ENCODE data around the gene KCNH4.

KCNH4 gene

GRCh38 chr17:42174126-42174783 lies 6.7 kb downstream of the KCNH4 start:
- no peak for TF ChIP-seq CTCF (IDR thresholded peaks at IDR 0.05; ENCODE audit: low read depth, low read length, missing control alignments)
- DNase-seq (ENCODE audit: extremely low read depth, low read depth): no peak
- no peak overlapping the region for H3K4me3 ChIP-seq (replicated peaks; ENCODE audit: low read depth, low read length)

- no peak overlapping the region for H3K4me3 ChIP-seq (replicated peaks; ENCODE audit: low read depth, low read length)
- no peak for DNase-seq (ENCODE audit: extremely low read depth, low read depth)
- TF ChIP-seq CTCF (IDR thresholded peaks at IDR 0.05; ENCODE audit: low read depth, low read length, missing control alignments): no peak
Observed at GRCh38 chr17:42171831-42172230, 9.1 kb downstream of the KCNH4 start.

- H3K4me3 ChIP-seq (replicated peaks; ENCODE audit: low read depth, low read length): no peak overlapping the region
- no peak for TF ChIP-seq CTCF (IDR thresholded peaks at IDR 0.05; ENCODE audit: low read depth, low read length, missing control alignments)
- no peak for DNase-seq (ENCODE audit: extremely low read depth, low read depth)
Observed at GRCh38 chr17:42169351-42169750, 11.6 kb downstream of the KCNH4 start.

GRCh38 chr17:42167807-42168206 lies 13.1 kb downstream of the KCNH4 start:
- TF ChIP-seq CTCF (IDR thresholded peaks at IDR 0.05; ENCODE audit: low read depth, low read length, missing control alignments): no peak
- DNase-seq (ENCODE audit: extremely low read depth, low read depth): no peak
- no peak overlapping the region for H3K4me3 ChIP-seq (replicated peaks; ENCODE audit: low read depth, low read length)

GRCh38 chr17:42166196-42166763 lies 14.7 kb downstream of the KCNH4 start:
- DNase-seq (ENCODE audit: extremely low read depth, low read depth): no peak
- TF ChIP-seq CTCF (IDR thresholded peaks at IDR 0.05; ENCODE audit: low read depth, low read length, missing control alignments): no peak
- H3K4me3 ChIP-seq (replicated peaks; ENCODE audit: low read depth, low read length): no peak overlapping the region

GRCh38 chr17:42165751-42166150 lies 15.2 kb downstream of the KCNH4 start:
- TF ChIP-seq CTCF (IDR thresholded peaks at IDR 0.05; ENCODE audit: low read depth, low read length, missing control alignments): no peak
- H3K4me3 ChIP-seq (replicated peaks; ENCODE audit: low read depth, low read length): no peak overlapping the region
- DNase-seq (ENCODE audit: extremely low read depth, low read depth): no peak

Data from HFF-Myc (cell line).